Neural cell (in vitro differentiated cells): ENCODE results near the gene SRC. TPM values are rescaled to one million over a fixed set of nuclear protein-coding genes. Genes with fewer than 3 reads are reported as not detected.

Experiments used
- H2AFZ ChIP-seq: fragments of 200-600, 300-800 bp; sonication (generic), shearing (Covaris generic); 2 replicates; pipeline ENCODE4 v1.6.0; 2014; ENCODE audit warnings: low read depth, mild to moderate bottlenecking, antibody characterized with exemption, low read length, moderate library complexity
- H3F3A ChIP-seq: fragments of 200-600 bp; shearing (Covaris generic); 2 replicates; pipeline ENCODE4 v1.6.1; 2016; ENCODE audit warnings: mild to moderate bottlenecking, moderate library complexity, mixed read lengths, antibody characterized with exemption, low read length; ENCODE audit not compliant: insufficient read depth, poor library complexity, severe bottlenecking
- H3K27ac ChIP-seq: fragments of 200-600, 300-800 bp; sonication (generic), shearing (Covaris generic); 2 replicates; pipeline ENCODE4 v1.5.1; 2014; ENCODE audit warnings: mild to moderate bottlenecking, low read length, moderate library complexity
- H3K27me3 ChIP-seq: fragments of 300-800, 200-600 bp; sonication (generic), shearing (Covaris generic); 2 replicates; pipeline ENCODE4 v1.6.0; 2014; ENCODE audit warnings: mild to moderate bottlenecking, low read depth, low read length, moderate library complexity; ENCODE audit not compliant: insufficient read depth
- H3K36me3 ChIP-seq: fragments of 300-800, 200-600 bp; sonication (generic), shearing (Covaris generic); 2 replicates; pipeline ENCODE4 v1.5.1; 2014; ENCODE audit warnings: mild to moderate bottlenecking, antibody characterized with exemption, low read length, moderate library complexity; ENCODE audit not compliant: insufficient read depth
- H3K4me2 ChIP-seq: fragments of 300-800, 200-600 bp; sonication (generic), shearing (Covaris generic); 2 replicates; pipeline ENCODE4 v1.6.0; 2014; ENCODE audit warnings: mild to moderate bottlenecking, low read length
- H3K4me3 ChIP-seq: fragments of 300-800, 200-600 bp; sonication (generic), shearing (Covaris generic); 2 replicates; pipeline ENCODE4 v1.5.1; 2014; ENCODE audit warnings: mild to moderate bottlenecking, low read length, moderate library complexity
- H3K79me2 ChIP-seq: fragments of 200-600 bp; shearing (Covaris generic); replicated peaks from 2 replicates; pipeline ENCODE4 v1.6.0; 2014; ENCODE audit warnings: mild to moderate bottlenecking, low read length, moderate library complexity; ENCODE audit not compliant: insufficient read depth
- H3K9ac ChIP-seq: fragments of 300-800, 200-600 bp; sonication (generic), shearing (Covaris generic); 2 replicates; pipeline ENCODE4 v1.6.1; 2016; ENCODE audit warnings: mild to moderate bottlenecking, low read length, mixed read lengths
- H3K9me2 ChIP-seq: fragments of 200-600 bp; shearing (Covaris generic); 2 replicates; pipeline ENCODE4 v1.6.1; 2016; ENCODE audit warnings: mild to moderate bottlenecking, low read length, mixed read lengths; ENCODE audit not compliant: insufficient read depth
- H3K9me3 ChIP-seq: fragments of 200-600, 300-800 bp; sonication (generic), shearing (Covaris generic); 2 replicates; pipeline ENCODE4 v1.6.1; 2016; ENCODE audit warnings: mild to moderate bottlenecking, mixed run types, low read length, moderate library complexity, mixed read lengths
- H4K20me1 ChIP-seq: fragments of 200-600 bp; shearing (Covaris generic); 2 replicates; pipeline ENCODE4 v1.6.1; 2016; ENCODE audit warnings: mild to moderate bottlenecking, mixed run types; ENCODE audit not compliant: insufficient read depth
- EP300 ChIP-seq: fragments of 450-650 bp; conservative IDR thresholded peaks from 2 replicates; pipeline ENCODE4 v1.6.1; 2014; ENCODE audit warnings: antibody characterized with exemption, mild to moderate bottlenecking, moderate library complexity; ENCODE audit not compliant: poor library complexity, severe bottlenecking
- EZH2 ChIP-seq: fragments of 200-600, 300-800 bp; shearing (Covaris generic), sonication (generic); IDR thresholded peaks from 2 replicates; pipeline ENCODE4 v1.6.1; 2014; ENCODE audit warnings: antibody characterized with exemption, low read length, borderline replicate concordance, mild to moderate bottlenecking; ENCODE audit not compliant: insufficient read depth, poor library complexity, severe bottlenecking
- MXI1 ChIP-seq: fragments of 450-650 bp; conservative IDR thresholded peaks from 2 replicates; pipeline ENCODE4 v1.6.1; 2014; ENCODE audit warnings: antibody characterized with exemption, mild to moderate bottlenecking; ENCODE audit not compliant: poor library complexity, severe bottlenecking
- POLR2AphosphoS5 ChIP-seq: IDR thresholded peaks from 2 replicates; pipeline ENCODE4 v1.6.1; 2012
- RAD21 ChIP-seq: fragments of 450-650 bp; conservative IDR thresholded peaks from 2 replicates; pipeline ENCODE4 v1.6.1; 2014; ENCODE audit warnings: antibody characterized with exemption, mild to moderate bottlenecking, moderate library complexity
- SMC3 ChIP-seq: fragments of 450-650 bp; conservative IDR thresholded peaks from 2 replicates; pipeline ENCODE4 v1.6.1; 2014; ENCODE audit warnings: antibody characterized with exemption, mild to moderate bottlenecking, moderate library complexity; ENCODE audit not compliant: poor library complexity
- TAF1 ChIP-seq: IDR thresholded peaks from 2 replicates; pipeline ENCODE4 v1.6.1; 2012; ENCODE audit warnings: low read depth
- polyA plus RNA-seq: library from polyadenylated mRNA; depleted of rRNA; stranded (reverse); fragments of >200 nt; gene quantifications from 2 replicates; pipeline ENCODE4 v1.2.3, GENCODE V29; 2014
- TF ChIP-seq, protein P1 (sequence below): fragments of 450-650 bp; IDR thresholded peaks from 2 replicates; pipeline ENCODE4 v1.5.1; 2014; ENCODE audit warnings: antibody characterized with exemption, mild to moderate bottlenecking, moderate library complexity; ENCODE audit not compliant: poor library complexity, severe bottlenecking
- TF ChIP-seq, protein P2 (sequence below): IDR thresholded peaks from 2 replicates; pipeline ENCODE4 v1.6.1; 2012; ENCODE audit warnings: borderline replicate concordance

SRC gene
- polyA plus RNA-seq, 1 donor from 2014 or later = 39.0 TPM

- no peak overlapping the region for H3K27ac ChIP-seq
- H2AFZ ChIP-seq = no peak overlapping the region
- H3K9me3 ChIP-seq = no peaks in the 10 kb centered on the region
- no peaks in the 10 kb centered on the region for H3K27me3 ChIP-seq
- no peaks in the 10 kb centered on the region for H3K79me2 ChIP-seq
- H3K9me2 ChIP-seq = no peaks in the 10 kb centered on the region
- no peak overlapping the region for H3K4me2 ChIP-seq
- no peaks in the 10 kb centered on the region for H4K20me1 ChIP-seq
- H3F3A ChIP-seq = no peaks in the 10 kb centered on the region
- no peaks in the 10 kb centered on the region for H3K36me3 ChIP-seq
- no peak overlapping the region for H3K9ac ChIP-seq
- no peak overlapping the region for H3K4me3 ChIP-seq
- no peak for TF ChIP-seq SMC3
- no peak for TF ChIP-seq RAD21
- TF ChIP-seq EP300 = no peak
- TF ChIP-seq TAF1 = no peak
- TF ChIP-seq MXI1 = no peak
- TF ChIP-seq POLR2AphosphoS5 = no peak
- TF ChIP-seq, protein P1, sequence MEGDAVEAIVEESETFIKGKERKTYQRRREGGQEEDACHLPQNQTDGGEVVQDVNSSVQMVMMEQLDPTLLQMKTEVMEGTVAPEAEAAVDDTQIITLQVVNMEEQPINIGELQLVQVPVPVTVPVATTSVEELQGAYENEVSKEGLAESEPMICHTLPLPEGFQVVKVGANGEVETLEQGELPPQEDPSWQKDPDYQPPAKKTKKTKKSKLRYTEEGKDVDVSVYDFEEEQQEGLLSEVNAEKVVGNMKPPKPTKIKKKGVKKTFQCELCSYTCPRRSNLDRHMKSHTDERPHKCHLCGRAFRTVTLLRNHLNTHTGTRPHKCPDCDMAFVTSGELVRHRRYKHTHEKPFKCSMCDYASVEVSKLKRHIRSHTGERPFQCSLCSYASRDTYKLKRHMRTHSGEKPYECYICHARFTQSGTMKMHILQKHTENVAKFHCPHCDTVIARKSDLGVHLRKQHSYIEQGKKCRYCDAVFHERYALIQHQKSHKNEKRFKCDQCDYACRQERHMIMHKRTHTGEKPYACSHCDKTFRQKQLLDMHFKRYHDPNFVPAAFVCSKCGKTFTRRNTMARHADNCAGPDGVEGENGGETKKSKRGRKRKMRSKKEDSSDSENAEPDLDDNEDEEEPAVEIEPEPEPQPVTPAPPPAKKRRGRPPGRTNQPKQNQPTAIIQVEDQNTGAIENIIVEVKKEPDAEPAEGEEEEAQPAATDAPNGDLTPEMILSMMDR = no peak
- TF ChIP-seq EZH2 = no peak
- TF ChIP-seq, protein P2, sequence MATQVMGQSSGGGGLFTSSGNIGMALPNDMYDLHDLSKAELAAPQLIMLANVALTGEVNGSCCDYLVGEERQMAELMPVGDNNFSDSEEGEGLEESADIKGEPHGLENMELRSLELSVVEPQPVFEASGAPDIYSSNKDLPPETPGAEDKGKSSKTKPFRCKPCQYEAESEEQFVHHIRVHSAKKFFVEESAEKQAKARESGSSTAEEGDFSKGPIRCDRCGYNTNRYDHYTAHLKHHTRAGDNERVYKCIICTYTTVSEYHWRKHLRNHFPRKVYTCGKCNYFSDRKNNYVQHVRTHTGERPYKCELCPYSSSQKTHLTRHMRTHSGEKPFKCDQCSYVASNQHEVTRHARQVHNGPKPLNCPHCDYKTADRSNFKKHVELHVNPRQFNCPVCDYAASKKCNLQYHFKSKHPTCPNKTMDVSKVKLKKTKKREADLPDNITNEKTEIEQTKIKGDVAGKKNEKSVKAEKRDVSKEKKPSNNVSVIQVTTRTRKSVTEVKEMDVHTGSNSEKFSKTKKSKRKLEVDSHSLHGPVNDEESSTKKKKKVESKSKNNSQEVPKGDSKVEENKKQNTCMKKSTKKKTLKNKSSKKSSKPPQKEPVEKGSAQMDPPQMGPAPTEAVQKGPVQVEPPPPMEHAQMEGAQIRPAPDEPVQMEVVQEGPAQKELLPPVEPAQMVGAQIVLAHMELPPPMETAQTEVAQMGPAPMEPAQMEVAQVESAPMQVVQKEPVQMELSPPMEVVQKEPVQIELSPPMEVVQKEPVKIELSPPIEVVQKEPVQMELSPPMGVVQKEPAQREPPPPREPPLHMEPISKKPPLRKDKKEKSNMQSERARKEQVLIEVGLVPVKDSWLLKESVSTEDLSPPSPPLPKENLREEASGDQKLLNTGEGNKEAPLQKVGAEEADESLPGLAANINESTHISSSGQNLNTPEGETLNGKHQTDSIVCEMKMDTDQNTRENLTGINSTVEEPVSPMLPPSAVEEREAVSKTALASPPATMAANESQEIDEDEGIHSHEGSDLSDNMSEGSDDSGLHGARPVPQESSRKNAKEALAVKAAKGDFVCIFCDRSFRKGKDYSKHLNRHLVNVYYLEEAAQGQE = no peak
Observed at GRCh38 chr20:37327748-37328147, 18.2 kb upstream of the SRC start.

DNA sequence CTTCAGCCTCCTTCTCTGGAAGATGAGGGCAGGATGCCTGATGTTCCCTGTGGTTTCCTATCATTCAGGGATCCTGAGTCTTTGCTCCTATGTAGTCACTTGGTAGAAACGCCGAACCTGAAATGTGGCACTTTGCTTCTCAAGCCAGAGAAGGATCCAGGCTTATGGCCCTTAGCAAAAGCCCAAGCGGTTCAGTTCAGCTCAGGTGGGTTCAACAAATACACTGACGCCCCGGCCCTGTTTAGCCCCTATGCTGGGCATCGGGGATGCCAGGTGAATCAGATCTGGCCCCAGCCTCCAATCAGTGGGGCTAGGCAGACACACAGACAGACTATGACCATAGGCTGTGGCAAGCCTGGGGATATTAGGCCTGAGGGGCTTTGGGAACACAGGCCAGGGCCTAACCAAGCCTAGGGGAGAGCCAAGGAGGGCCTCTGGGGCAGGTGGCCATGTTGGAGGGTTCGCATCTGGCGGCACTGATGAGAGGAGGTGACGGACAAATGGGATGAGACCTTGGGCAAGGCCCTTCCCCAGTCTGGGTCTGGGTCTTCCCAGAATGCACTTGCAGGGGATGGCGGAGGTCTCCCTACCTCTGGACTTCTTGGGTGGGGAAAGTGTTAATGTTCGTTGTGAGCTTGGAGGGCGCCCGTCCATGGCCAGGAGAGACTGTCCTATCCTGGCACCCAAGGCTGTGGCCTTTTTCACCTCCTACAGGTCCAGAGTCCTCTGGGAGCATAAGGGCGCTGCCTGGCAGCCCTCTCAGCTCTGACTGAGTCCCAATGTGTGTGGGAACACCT is 17.6 kb upstream of the SRC start:
- no peak overlapping the region for H3K4me3 ChIP-seq
- H3F3A ChIP-seq = no peaks in the 10 kb centered on the region
- H2AFZ ChIP-seq = no peak overlapping the region
- no peaks in the 10 kb centered on the region for H3K9me2 ChIP-seq
- no peaks in the 10 kb centered on the region for H3K79me2 ChIP-seq
- no peaks in the 10 kb centered on the region for H3K36me3 ChIP-seq
- H3K9ac ChIP-seq = no peak overlapping the region
- H3K27me3 ChIP-seq = no peaks in the 10 kb centered on the region
- no peak overlapping the region for H3K4me2 ChIP-seq
- no peaks in the 10 kb centered on the region for H3K9me3 ChIP-seq
- TF ChIP-seq, protein P1 = no peak
- TF ChIP-seq MXI1 (no peak), RAD21 (no peak), TAF1 (no peak), EZH2 (no peak), EP300 (no peak), POLR2AphosphoS5 (no peak), SMC3 (no peak)
- TF ChIP-seq, protein P2 = no peak
- H4K20me1 ChIP-seq = no peaks in the 10 kb centered on the region
- no peak overlapping the region for H3K27ac ChIP-seq
